NCI-H526 (cell line): Measurements from ENCODE around the gene FXYD3.
A peak's percentile ranks its signal among the peaks of the same experiment; 100 is the strongest.
"Not testable (repeated sequence)": the region's sequence is repeated elsewhere in the genome, so short reads cannot be mapped to it uniquely, and the experiment has no call there.

Experiments used
- DNase-seq, 2 experiments: peaks; one replicate each; lab custom pipeline; 2025; lab: John Stamatoyannopoulos, UW

The FXYD3 gene

DNA sequence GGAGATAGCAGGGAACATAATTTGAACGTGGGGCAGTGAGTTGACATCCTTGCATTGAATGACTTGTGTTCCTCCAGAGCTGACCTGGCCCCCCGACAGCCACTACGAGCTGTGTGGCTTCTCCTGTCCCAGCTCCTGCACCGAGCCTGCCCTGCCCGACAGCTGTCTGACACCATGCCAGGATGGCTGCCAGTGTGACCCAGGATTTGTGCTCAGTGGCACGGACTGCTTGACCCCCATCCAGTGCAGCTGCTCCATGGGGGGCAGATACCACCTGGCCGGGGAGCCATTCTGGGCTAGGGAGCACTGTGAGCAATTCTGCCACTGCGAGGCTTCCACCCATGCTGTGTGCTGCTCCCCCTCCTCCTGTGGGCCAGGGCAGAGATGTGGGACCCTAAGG, 29.2 kb upstream of the FXYD3 start:
- DNase-seq, result no peak

DNA sequence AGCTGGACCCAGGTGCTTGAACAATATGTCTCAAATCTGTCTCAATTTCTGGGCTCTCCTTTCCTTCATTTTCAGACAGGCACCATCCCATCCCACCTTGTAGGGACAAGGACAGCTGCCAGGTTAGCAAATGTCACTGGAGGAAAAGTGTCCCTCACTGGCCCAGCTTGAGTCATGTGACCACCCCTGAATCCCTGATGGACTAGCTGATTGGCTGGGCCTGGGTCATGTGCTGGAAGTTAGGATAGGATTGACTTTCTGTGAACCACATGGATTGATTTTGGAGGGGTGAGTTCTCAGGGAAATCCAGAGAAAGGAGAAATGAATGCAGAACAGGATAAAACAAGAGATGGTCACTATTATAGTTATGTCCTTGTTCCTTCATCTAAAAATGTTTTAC, 28.2 kb upstream of the FXYD3 start:
- DNase-seq, result no peak

DNA sequence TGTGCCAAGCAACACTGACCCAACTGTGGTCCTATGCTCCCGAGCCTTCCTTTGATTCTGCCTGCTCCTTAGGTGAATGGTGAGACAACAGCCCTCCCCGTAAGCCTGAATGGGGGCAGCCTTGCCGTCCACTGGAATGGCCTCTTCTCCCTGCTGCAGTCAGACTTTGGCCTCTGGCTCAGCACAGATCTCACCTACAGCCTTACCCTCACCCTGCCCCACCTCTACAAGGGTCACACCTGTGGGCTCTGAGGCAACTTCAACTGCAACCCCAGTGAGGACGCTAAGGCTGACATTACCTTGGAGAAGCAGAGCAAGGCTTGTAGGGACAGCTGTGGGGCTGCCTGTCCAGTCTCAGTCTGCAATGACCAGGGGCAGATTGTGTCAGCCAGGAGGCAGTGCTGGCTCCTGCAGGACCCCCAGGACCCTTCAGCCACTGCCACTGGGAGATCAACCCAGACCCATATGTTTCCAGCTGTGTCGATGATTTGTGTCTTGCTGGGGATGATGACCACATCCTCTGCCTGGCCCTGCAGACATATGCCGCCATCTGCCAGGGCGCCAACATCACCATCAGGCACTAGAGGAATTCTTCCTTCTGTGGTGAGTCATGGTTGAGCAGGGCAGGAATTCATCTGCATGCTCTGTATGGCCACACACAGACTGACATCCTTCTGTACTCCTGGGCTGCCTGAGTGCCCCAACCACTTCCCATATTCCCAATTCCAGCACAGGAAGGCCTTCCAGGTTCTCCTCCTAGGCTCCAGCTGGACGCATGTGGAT, 27.3 kb upstream of the FXYD3 start:
- no peak for DNase-seq

DNA sequence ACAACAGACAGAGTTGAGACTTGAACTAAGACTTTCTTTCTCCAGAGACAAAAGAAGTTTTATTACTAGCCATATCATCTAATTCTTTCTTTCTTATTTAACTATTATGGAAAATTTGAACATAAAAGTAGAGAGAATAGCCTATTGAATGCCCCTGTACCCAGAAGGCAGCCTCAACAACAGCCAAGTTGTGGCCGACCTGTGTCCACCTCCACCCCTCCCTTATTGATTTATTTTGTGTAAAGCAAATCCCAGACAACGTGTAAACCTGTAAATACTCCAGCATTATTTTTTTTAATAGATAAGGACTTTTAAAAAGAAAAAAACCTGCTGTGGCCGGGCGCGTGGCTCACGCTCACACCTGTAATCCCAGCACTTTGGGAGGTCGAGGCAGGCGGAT, 26.1 kb upstream of the FXYD3 start:
- no peak for DNase-seq

DNA sequence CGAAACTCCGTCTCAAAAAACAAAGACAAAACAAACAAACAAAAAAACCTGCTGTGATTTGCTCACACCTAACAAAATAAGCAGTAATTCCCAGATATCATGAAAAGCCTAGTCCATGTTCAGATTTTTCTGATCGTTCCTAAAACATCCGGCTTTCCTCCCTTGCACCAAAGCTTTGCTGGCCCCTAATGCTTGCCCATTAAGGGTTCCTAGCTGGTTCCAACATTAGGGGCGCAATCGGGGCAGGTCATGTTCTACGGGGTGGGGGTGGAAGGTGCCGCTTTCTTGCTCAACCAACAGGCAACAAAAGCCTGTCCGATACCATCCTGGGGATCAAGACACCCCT, 25.5 kb upstream of the FXYD3 start:
- no peak for DNase-seq

DNA sequence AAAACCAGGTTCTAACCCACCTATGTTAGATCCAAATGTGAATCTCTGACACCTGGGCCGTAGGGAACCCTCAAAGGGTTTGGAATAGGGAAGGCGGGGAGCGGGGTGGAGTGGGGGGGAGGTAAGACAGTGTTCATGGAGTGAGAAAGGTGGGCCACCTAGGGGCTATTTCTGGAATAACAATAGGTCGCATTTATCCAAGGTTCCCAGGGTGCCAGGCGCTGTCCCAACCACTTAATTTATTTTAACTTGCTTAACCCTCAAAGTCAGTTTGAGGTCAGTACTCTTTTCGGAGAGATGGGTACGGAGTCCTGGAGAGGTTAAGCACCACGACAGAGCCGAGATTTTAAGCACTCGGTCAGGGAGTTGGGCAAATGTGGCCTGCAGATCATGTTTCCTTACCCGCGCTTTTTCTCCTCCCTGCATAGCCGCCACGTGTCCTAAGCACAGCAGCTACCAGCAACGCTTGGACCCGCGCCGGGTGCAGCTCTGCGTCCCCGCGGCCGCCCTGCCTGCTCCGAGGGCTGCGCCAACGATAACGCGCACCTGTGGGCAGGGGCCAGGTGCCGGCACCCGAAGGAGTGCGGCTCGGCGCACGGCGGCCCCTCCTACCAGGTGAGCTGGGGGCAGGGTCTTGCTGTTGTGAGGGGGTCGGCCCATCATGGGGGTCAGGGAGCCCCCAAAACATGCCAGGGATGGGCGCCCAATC, 25.0 kb upstream of the FXYD3 start:
- peak; percentile 78 to 94 for DNase-seq

DNA sequence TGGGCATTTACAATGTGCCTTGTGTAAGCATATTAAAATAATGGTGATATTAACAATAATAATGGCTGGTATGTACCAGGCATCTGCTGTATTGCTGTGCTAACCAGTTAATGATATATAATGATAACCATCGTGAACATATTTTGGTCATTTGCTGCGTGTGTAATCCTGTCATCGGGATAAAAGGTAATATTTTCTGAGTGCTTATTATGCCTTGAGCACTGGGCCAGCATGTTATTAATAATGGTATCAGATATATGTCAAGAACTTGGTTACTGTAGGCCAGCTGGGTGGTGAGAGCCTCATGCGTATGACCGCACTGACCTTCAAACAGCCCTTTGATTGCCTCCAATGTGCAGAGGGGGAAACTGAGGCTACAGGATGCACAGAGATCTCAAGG, 22.2 kb upstream of the FXYD3 start:
- no peak for DNase-seq

DNA sequence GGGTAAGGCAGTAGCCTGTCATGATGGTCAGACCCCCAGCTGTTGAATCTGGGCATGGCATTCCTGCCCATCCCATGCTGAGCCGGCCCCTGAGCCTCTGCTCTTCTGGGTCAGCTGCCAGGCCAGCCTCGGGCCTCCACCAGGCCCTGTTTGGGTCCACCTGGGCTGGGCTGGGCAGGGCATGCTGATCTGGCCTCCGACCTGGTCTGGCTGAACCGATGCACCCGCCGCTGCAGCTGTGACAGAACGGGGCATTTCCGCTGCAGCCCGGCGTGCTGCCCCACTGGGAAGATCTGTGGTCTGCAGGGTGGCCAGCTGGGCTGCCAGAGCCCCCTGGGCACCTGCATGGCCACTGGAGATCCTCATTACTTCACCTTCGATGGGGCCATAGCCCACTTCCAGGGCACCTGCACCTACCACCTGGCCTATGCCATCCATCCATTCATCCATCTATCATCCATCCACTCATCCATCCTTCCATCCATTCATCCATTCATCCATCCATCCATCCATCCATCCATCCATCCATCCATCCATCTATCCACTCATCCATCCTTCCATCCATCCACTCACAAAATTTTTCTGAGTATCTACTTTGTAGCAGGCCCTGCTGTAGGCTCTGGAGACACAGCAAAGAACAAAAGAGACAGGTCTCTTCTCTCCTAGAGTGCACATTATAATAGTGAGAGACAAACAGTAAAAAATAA, 21.5 kb upstream of the FXYD3 start:
- no peak for DNase-seq

DNA sequence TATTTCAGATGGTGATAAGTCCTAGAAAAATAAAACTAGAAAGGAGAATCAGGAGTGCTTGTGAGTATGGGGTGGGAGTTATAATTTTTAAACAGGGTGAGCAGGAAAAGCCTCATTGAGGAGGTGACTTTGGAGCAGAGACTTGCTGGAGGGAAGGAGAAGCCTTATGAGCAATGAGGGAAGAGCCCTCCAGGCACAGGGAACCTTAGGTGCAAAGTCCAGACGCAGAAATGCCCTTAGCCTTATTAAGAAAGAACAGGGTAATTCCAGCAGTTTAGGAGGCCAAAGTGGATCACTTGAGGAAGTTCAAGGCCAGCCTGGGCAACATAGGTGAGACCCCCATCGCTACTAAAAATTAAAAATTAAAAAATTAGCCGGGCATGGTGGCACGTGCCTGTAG, 21.0 kb upstream of the FXYD3 start:
- no peak for DNase-seq

DNA sequence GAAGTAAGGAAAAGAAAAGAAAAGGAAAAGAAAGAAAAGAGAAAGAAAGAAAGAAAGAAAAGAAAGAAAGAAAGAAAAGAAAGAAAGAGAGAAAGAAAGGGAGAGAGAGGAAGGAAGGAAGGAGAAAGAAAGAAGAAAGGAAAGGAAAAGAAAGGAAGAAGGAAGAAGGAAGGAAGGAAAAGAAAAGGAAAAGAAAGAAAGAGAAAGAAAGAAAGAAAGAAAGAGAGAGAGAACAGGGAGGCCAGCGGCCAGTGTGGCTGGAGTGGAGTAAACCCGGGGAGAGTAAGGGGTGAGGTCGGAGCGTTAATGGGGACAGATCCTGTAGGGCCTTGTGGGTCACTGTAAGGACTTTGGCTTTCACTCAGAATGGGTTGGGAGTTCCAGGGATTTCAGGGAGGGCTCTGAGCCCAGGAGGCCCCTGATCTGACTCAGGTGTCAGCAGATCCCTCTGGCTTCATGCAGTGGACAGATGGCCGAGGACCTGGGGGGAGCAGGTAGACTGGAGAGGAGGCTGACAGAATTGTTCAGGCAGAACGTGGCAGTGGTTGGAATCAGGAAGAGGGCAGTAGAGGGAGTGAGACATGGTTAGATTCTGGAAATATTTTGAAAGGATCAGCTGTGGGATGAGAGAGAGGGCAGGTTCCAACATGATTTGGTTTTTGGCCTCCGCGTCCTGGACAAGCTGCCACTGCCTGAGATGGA, 19.8 kb upstream of the FXYD3 start:
- no peak for DNase-seq

DNA sequence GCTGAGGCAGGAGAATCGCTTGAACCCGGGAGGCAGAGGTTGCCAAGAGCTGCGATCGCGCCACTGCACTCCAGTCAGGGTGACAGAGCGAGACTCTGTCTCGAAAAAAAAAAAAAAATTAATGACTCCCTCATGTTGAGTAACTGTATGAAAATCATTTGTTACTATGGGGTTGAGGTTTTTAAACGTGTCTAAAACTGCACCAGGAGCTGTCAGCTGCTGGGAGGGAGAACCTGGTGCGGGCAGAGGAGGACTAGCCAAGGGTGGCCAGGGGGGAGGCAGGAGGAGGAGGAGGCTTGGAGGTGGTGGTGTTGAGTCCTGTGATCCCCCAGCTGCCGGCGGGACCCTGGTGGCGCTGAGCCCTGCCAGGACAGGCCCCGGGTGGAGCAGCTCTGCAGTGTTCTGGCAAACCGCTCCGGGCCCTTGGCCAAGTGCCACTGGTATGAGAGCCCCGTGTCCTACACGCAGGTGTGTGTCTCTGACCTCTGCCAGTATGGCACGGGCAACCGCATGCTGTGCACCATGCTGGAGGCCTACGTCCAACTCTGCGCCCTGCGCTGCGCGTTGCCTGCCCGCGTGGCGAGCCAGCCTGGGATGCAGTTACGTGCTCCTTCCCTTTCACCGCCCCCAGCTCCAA, 17.1 kb upstream of the FXYD3 start:
- no peak for DNase-seq

DNA sequence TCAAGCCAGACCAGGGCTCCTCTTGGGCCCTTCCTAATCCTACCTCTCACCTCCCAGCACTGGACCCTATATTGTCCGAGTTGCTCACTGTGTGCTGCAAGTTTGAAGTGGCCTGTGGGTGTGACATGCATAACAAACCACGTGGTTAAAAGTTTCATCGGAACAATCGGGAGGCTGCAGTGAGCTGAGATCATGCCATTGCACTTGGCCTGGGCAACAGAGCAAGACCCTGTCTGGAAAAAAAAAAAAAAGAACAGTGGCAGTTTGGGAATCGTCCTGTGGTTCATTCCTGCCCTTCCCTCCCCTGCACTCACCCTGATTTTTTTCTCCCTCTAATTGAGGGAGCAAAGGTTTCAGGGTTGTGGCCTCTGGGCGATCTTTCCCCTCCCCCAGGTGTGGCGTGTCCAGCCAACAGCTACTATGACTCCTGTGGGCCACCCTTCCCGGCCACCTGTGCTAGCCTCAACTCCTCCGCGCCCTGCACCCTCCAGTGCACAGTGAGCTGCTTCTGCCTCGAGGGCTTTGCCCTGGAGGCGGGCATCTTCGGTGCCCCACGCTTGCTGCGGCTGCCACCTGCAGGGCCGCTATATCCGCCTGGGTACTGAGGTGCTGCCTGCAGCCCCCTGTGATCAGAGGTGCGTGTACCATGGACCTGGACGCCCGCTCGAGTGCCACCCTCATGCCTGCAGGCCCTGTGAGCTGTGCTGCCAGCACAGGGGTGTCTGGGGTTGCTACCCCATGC, 16.3 kb upstream of the FXYD3 start:
- no peak for DNase-seq

DNA sequence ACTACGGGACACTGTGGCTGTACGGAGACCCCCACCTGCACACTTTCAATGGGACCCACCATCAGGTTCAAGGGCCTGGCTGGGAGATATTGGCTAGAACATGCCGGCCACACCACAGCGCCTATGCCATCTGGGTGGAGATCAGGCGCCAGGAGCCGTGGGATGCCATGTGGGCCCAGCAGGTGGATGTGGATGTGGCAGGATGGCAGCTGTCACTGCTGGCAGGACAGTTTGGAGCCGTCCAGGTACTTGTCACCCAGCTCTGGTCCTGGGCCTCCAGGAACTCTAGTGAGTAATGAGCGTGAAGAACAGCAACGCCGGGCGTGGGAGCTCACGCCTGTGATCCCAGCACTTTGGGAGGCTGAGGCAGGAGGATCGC, 15.7 kb upstream of the FXYD3 start:
- no peak for DNase-seq

DNA sequence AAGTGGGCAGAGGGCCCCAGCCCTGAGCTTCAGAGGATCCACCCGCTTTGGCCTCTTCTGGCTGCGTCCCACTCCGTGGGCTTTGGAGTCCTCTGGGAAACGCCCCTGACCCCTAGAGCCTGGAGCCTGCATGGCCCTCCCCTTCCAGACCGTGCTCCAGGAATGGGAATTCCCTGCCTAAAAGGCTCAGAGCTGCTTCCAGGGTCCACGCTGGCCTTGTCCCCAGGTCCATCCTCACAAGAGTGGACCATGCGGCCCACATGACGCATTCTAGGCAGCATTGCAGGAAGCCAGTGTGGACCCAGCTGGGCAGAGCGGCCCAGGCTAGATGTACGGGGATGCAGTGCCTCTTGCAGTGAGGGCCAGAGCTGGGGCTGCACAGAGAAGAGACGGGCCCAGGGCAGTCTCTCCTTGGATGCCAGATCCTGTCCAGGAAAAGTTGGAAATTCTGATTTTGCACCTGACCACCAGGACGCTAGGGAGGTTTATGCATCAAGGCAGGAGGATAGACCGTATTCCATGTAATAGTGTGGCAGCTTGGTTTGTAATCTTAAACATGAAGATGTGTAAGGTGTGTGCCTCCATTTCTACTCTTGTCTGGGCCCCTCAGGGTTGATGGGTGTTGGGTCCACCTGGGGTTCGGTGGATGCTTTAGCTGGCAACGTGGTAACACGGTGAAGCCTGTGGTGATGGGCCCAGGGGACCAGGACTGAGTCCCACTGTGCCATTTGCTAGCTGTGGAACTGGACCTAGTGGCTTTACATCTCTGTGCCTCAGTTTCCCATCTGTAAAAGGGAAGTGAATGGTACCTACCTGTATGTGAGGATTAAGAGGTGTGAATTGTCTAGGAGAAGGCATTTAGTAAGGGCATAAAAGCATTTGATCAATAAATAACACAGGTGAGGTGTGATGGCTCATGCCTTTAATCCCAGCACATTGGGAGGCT, 14.8 kb upstream of the FXYD3 start:
- DNase-seq, result no peak

DNA sequence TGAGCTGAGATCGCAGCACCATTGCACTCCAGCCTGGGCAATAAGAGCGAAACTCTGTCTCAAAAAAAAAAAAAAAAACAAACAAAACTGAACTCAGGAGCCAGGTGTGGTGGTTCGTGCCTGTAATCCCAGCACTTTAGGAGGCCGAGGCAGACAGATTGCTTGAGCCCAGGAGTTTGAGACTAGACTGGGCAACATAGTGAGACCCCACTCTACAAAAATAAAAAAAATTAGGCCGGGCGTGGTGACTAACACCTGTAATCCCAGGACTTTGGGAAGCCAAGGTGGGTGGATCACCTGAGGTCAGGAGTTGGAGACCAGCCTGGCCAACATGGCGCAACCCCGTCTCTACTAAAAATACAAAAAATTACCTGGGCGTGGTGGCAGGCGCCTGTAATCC, 13.7 kb upstream of the FXYD3 start:
- DNase-seq, result not testable (repeated sequence)

DNA sequence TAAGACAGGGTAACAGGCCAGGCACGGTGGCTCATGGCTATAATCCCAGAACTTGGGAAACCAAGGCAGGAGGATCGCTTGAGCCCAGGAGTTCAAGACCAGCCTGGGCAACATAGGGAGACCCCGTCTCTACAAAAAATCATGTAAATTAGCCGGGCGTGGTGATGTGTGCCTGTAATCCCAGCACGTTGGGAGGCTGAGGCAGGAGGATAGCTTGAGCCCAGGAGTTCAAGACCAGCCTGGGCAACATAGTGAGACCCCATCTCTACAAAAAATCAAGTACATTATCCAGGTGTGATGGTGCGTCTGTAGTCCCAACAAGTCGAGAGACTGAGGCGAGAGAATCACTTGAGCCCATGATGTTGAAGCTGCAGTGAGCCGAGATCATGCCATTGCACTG, 12.0 kb upstream of the FXYD3 start:
- DNase-seq, result not testable (repeated sequence)

DNA sequence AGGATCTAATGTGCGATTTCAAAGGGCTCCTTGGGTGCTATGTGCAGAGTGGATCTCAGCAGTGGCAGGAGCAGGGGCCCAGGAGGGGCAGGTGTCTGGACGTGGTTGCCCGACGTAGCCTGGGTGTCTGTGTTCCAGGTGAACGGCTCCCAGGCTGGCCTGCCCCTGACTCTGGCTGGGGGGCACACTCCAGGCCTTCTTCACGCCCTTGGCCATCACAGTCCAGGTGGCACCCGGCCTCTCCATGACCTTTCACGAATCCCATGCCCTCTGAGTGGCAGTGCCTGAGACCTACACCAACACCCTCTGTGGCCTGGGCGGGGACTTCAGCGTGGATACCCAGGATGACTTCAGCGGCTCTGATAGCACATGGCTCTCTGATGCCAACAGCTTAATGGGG, 11.3 kb upstream of the FXYD3 start:
- DNase-seq, result no peak

DNA sequence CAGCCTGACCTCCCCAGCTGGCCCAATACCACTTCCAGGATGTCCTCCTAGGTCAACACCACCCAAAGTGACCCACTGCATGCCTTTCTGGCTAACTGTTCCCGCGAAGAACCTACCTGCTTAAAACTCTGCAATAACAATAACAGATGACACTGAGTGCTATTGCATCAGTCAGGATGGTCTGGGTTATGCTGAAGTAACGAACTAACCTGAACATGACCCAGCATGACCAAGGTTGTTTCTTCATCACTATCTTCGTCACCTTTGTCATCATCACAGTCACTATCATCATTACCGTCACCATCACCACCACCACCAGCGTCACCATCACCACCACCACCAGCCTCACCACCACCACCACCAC, 10.6 kb upstream of the FXYD3 start:
- DNase-seq, result no peak

DNA sequence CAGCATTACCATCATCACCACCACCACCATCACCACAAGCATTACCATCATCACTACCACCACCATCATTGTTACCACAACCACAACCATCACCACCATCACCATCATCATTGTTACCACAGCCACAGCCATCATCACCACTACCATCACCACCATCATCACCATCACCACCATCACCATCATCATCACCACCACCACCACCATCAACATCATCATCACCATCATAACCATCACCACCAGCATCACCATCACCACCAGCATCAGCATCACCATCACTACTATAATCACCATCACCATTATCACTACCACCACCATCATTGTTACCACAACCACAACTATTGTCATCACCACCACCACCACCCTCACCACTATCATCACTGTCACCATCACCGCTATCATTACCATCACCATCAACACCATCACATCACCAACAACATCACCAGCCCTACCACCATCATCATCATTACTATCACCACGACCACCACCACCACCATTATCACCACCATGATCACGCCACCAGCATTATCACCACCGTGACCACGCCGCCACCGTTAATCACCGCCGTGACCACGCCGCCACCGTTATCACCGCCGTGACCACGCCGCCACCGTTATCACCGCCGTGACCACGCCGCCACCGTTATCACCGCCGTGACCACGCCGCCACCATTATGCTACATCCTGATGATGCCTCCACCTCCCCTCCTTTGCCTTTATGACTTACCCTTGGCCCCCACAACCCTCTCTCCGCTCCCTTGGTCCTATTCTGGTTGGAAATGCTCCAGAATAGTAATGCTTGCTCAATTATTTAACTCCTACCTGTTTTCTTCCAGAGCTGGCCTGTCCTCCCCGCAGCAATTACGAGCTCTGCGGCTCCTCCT, 10.0 kb upstream of the FXYD3 start:
- no peak for DNase-seq

DNA sequence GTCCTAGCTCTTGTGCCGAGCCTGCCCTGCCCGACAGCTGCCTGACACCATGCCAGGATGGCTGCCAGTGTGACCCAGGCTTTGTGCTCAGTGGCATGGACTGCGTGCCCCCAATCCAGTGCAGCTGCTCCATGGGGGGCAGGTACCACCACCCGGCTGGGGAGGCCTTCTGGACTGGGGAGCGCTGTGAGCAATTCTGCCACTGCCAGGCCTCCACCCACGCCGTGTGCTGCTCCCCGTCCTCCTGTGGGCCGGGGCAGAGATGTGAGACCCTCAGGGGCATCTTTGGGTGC, 9.4 kb upstream of the FXYD3 start:
- no peak for DNase-seq
